ENCODE data around the gene GRK1.

The GRK1 gene

DNA sequence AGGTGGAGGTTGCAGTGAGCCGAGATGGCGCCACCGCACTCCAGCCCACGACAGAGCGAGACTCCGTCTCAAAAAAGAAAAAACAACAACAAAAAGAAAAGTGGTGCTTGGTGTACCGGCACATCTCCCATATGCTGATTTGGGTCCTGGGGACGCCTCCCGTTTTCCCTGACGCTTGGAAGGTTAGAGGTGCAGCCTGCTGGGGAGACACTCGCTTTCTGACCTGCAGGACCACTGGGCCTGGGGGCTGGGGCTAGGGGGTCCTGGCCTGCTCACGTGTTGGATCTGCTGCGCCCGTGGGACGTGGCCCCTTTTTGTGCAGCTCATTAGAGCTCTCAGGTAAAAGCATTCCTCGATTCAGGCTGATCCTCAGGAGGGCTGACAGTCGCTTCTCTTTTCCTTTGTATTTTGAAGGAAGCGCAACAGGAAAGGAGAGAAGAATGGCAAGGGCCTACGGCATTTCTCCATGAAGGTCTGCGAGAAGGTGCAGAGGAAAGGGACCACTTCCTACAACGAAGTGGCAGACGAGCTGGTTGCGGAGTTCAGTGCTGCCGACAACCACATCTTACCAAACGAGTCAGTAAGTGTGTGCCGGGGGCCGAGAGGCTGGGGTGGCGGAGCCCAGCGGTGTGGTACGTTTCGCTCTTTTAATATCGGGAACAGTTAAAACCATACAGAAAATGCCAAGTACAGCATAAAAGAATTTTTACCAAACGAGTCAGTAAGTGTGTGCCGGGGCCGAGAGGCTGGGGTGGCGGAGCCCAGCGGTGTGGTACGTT, 34.1 kb upstream of the GRK1 start:
- DNase-seq = no peak

DNA sequence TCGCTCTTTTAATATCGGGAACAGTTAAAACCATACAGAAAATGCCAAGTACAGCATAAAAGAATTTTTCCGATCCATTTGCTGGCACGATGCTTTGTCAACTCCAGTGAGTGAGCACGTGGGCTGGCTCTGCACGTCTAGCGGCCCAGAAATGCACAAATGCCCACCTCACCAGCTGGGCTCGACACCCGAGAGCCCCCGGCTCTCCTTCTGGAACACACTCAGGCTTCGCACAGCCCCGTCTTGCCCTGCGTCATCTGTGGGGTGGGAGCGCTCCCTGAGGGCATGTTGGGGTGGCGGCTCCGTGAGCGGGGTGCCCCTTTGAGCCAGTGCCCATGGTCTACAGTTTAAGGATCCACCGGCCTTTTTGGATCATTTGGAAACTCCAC, 33.5 kb upstream of the GRK1 start:
- no peak for DNase-seq

DNA sequence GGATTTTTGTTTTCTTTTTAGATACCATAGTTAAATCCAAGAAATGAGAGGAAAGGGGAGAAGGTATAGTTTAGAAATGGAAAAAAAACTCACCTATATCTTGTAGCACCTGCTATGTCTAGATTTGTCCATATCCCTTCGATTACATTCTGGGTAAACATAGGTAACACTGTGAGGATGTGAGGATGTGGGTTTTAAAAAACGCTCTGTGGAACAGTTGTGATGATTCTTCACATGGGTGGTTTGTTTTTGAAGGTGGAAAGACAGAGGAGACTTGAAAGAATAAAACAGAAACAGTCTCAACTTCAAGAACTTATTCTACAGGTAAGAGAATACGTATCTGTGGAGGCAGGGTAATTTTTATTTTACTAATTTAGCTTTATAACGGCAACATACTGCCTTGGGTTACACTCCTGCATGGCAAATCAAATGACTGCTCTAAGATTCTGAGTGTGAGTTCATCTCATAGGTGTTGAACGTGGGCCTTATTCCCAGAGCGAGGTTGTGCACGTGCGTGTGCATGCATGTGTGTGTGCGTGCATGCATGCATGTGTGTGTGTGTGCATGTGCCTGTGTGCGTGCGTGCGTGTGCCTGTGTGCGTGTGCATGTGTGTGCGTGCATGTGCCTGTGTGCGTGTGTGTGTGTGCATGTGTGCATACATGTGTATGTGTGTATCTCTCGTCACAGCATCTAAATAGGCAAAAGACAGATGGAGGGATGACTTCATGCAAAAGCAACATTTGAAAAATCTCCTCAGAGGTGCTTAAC, 32.6 kb upstream of the GRK1 start:
- no peak for DNase-seq

DNA sequence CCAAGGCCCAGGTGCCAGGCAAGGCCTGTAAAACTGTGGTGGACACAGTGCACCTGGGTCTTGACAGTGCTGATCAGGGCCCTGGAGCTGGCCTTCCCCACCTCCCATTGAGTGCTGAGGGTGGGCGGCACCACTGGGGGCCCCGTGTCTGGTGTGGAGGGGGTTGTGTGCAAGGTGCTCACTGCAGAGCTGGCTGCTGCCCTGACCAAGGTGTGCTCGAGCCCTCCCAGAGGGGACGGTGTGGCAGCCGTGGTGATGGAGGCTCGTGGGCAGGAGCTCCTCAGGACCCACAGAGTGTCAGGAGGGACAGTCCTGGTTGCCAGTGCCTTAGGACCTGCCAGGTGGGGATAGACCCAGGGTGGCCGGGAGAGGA, 32.0 kb upstream of the GRK1 start:
- DNase-seq = no peak

DNA sequence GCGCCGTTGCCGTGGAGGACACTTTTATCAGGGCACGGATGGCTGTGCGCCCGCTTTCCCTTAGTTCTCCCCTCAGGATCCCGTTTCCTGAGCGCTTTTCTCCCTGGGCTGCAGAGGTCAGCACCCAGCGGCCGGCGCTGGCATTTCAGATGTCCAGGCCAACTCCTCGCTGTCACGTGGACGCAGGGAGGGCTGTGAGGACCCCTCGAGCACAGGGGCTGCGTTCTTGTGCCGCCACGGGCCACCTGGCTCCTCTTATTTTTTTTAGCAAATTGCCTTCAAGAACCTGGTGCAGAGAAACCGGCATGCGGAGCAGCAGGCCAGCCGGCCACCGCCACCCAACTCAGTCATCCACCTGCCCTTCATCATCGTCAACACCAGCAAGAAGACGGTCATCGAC, 31.3 kb upstream of the GRK1 start:
- DNase-seq = no peak

DNA sequence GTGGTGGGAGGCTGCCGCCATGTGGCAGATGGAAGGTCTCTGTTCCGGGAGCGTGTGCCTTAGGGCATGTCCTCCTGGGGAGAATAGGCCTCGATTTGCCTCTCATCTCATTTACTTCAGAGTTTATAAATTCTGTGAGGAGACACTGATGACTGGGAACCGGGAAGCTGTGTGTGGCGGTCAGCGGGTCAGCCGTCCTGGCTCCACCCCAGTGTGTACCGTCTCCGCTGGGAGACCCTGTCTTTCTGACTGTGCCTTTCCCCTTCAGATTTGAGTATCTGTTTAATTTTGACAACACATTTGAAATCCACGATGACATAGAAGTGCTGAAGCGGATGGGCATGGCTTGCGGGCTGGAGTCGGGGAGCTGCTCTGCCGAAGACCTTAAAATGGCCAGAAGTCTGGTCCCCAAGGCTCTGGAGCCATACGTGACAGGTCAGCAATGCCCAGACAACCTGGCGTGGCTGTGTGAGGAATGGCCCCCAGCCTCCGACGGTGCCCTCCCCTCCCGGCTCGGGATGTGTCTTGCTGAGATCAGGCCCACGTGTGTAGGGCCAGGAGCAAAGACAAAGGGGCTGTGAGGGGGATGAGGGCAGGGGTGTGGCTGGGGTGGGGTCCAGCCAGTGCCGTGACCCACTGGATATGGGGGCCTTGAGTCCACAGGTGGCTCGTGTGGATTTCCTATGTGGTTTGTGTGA, 30.6 kb upstream of the GRK1 start:
- no peak for DNase-seq

DNA sequence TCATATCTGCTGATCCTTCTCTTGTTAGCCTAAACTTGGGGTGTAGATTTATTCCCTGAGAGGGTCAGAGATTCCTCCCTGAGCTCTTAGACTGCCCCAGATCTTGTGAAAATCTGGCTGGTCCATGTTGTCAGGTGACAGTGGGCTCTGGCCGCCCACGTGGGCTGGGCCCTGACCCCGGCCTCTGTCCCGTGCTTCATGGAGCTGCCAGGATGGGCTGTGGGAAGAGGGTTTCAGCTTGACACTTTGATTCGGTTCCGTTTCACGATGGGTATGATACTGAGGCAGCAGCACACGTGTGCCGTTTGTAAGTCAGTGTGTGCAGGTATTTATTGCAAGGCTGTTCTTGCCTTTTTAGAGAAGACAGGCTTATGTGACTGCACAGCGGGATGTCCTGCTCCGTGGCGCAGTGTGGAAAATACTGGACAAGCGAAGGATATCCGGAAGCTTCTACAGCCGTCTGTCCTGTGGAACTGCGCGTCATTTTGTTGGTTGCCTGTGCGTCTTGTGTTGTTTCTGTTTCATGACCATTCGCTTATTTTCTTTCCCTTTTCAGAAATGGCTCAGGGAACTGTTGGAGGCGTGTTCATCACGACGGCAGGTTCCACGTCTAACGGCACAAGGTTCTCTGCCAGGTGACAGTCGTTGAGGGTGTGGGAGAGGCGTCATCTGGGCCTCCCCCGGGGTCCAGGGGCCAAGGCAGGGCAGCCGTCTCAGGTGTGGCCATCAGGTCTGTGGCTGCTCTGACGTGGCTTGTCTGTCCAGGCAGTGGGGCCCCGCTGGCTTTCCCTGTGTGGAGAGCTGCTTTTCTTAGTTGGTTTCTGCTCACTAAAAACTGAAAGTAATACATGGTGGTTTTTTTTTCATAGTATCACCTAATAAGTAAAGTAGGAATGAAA, 29.5 kb upstream of the GRK1 start:
- DNase-seq = no peak

DNA sequence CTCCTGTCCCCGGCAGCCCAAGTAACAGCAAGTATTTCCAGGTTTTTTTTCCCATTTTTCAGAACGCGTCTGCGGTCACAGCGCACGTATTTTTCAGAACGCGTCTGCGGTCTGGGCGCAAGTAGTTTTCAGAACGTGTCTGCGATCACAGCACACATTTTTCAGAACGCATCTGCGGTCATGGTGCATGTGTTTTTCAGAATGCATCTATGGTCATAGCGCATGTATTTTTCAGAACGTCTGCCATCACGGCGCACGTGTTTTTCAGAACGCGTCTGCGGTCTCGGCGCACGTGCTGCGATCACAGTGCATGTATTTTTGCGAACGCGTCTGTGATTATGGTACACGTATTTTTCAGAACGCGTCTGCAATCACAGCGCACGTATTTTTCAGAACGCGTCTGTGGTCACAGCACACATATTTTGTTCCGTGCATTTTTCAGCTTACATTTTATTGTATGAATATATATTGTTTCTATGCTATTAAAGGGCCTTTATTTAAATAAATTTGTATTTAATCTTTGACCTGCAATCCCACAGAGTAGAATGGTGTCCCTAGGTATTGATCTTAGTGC, 28.8 kb upstream of the GRK1 start:
- DNase-seq = no peak

DNA sequence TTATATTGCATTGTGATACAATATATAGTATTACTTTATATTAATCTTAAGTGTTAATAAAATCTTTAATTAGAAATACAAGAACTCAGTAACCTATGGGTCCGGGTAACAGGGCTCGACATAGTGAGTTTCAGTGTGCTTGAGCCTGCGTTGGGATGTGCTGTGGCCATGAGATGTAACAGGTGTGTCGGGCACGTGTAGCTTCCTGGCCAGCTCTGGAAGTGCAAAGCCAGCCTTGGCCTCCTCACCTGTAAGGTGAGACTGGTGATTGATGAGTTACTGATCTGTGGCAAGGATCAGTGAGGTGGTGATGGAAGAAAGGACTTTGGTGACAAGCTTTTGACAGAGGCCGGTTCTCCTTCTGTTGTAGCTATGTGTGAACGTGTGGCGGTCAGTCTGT, 28.2 kb upstream of the GRK1 start:
- no peak for DNase-seq

DNA sequence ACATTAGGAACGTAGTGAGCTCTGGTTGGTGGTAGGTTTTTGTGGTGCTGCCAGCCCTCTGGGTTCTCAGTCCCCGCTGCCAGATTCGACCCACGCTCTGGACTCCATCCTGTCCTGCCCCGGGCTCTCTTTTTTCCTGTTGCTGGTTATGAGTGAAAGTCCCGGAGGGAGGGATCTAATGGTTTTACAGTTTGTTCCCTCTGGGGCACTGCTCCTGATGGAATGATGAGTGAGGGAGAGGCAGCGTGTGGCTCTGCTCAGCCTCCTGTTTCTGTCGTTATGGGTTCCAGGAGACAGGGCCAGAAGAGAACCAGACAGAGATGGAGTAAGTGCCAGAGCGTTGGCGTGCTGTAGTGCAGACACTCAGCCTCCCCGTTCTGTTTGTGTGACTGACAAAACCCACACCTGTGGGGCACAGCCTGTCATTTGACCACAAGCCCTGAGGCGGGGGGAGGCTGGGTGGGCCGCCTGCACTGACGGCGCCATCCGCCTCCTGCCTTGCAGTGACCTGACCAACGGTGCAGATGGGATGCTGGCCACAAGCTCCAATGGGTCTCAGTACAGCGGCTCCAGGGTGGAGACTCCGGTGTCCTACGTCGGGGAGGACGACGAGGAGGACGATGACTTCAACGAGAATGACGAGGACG, 27.3 kb upstream of the GRK1 start:
- DNase-seq = no peak

DNA sequence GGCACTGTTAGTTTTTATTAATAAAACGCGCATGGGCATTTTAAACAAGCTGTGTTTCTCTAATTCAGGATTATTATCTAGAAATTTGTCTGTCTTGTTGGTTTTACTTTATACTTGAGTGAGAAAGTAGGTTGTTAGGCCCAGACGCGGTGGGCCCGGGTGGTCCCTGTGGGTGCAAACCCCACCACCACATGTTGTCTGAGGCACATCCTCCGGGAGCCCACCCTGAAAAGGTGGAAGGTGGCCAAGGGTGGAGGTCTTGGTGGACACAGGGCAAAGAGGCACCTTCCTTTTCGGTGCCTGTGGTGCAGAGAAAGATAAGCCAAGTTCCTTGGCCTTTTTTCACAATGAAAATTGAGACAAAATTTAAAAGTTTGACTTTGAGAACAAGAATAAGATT, 25.6 kb upstream of the GRK1 start:
- DNase-seq = no peak

DNA sequence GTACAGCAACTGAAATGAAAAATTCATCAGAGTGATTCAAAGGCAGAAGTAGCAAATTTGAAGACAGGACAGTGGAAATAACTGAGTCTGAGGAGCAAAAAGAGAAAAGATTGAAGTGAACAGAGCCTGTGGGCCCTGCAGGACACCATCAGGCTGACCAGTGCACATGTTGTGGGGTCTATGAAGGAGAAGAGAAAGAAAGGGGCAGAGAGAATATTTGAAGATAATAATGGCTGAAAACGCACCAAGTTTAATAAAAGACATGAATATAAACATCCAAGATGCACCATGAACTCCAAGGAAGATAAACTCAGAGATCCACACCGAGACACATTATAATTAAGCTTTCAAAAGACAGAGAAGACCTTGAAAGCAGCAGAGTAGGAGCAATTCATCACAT, 24.5 kb upstream of the GRK1 start:
- no peak for DNase-seq

DNA sequence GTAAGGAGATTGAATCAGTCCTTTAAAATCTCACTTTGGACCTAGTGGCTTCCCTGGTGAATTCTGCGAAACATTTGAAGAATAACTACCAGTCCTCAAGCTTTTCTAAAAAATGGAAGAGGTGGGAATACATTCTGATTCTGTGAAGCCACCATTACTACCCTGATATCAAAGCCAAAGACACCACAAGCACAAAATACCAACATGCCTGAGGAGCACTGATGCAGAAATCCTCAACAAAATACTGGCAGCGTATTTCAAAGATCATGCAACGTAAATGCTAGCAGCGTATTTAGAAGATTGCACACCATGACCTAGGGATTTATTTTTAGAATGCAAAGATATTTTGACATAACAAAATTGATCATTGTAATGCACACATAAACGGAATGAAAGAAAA, 23.4 kb upstream of the GRK1 start:
- no peak for DNase-seq

DNA sequence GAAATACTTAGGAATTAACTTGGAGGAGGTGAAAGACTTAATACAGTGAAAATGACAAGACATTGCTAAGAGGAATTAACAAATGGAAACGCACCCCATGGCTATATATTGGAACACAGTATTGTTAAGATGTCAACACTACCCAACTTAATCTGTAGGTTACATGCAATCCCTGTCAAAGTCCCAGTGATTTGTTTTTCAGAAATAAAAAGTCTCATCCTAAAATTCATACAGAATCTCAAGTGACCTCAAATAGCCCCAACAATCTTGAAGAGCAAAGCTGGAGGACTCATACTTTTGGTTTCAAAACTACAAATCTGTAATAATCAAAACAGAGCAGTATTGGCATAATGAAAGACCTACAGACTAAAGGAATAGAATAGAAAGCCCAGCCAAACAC, 22.2 kb upstream of the GRK1 start:
- no peak for DNase-seq

DNA sequence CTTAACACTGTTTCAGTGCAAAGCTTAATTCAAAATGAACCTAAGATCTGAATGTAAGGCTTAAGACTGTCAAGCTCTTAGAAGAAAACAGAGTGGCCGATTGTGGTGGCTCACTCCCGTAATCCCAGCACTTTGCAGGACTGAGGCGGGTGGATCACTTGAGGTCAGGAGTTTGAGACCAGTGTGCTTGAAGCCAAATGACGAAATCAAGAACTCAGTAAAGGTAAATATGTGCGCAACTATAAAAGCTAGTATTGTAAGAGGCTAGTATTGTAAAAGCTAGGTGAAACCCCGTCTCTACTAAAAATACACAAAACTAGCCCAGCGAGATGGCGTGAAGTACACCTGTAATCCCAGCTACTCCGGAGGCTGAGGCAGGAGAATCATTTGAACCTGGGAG, 21.7 kb upstream of the GRK1 start:
- DNase-seq = no peak

DNA sequence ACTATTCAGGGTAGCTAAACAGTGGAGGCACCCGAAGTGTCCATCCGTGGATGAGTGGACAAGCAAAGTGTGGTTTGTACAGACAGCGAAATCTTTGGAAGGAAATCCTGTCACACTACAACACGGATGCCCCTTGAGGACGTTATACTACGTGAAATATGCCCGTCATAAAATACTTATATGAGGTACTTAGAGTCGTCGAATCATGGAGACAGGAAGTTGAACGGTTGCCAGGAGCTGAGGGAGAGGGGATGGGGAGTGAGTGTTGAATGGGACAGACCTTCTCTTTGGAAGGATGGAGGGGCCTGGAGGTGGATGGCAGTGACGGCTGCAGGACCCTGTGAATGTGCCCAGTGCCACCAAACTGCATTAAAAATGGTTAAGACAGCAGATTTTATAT, 20.6 kb upstream of the GRK1 start:
- DNase-seq = peak; percentile 21

DNA sequence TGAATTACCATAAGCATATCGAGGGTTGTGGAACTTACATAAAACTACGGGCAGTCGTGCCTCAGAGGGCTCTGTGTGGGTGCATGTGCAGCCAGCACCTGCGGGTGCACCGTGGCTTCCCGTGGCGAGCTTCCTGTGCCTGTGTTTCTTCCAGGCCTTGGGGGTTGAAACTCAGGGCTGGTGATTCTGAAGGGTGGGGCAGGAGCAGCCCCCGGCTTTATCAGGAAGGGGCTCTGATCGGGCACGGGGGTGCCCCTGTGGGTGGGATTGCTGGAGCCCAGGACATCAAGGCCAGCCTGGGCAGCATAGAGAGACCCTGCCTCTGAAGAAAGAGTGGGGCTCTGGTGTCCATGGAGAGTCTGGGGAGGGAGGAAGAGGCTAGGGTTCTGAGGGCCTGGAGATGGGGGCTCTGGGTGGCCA, 20.1 kb upstream of the GRK1 start:
- DNase-seq = peak; percentile 21

DNA sequence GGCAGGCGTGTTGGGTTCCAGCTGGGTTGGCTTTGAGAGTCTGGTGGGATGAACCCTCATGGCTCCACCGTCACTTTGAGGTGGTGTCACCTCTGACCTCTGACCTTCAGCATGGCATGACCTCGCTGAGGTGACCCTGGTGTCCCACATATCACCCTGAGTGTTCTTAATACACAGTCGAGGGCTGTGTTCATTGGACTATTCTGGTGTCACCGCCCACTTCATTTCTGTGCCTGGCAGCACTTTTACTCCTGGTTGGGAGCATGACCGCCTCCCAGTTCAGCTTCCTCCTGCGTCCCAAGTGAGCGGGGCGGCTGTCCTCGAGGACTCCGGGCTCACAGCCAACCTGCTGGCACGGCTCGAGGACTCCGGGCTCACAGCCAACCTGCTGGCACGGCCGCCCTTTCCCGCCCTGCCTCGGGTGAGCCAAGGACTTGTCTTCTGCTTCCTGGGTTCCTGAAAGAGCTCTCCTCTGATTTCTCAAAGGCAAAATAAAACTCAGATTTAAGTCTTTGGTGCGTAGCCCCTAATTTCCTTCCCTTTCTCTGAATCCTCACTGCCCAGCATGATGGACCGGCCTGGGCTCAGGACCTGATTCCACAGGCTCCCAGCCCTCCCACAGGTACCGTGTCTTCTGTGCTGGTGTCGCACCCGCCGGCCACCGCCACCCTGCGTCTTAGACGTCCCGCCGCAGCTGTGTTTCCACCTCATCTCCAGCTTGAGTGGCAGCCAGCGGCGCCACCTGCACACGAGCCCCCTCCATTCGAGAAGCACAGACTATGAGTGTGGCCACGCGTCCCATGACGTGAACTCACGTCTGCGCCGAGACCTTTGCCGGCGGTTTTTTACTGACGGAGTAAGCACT, 19.4 kb upstream of the GRK1 start:
- DNase-seq = peak; percentile 79

DNA sequence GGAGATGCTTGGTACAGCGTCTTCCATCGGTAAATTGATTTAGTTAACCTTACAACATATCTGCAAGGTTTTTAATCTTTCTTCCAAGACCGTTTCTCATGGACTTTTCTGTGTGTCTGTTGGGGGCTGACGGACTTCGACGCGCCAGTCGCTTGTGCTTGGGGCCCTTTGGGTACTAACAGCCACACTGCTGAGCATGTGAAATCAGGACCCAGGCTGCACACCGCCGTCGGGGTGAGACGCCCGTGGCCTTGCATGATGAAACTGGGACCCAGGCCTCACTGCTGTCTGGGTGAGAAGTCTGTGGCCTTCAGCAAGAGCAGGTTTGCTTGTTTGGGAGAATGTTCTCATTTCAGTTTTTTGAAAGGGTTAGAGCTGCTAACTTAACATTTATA, 18.8 kb upstream of the GRK1 start:
- DNase-seq = no peak

DNA sequence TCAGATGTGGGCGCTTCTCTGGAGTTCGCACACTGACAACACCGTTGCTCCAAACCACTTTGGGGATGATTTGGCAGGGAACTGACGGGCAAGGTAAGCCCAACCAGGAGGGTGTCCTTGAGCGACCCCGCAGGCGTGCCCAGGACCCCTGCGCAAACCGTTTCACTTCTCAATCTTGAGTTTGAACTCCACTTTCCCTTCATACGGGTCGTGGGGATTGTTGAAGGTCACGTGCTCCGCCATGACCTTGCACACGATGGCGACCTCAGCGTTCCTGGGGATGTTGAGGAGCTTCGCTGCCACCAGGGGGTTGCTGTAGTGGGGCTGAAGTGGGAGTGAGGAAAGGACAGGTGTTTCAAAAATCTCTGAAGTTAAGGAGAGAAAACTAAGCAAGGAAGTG, 17.8 kb upstream of the GRK1 start:
- DNase-seq = no peak

DNA sequence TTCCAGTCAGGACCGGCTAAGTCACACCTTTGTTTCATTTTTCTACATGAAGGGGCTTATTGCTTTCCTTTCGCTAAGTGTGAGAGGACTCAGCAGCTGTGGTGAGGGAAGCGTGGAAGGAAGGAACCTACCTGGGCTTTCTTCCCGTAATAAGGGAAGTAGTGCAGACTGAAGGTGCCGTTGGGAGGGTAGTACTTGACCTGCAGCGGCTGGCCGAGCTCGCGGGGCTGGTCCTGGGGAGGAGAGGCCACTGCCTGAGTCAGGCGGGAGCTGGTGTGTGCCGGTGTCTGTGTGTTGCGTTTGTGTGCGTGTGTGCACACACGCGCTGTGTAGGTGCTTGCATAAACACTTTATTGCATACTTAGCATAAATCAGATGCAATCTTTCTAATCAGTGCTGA, 16.7 kb upstream of the GRK1 start:
- no peak for DNase-seq

All from hematopoietic multipotent progenitor cell treated with erythropoietin and hydrocortisone succinate and interleukin-3 and kit ligand, for 6 days (in vitro differentiated cells).